HepG2 (cell line): Measurements from ENCODE around the gene CYB5R3. TPM values are rescaled to one million over a fixed set of nuclear protein-coding genes. Genes with fewer than 3 reads are reported as not detected.

Experiments used
- ATF2 ChIP-seq: sonication (generic); formaldehyde crosslinking; IDR thresholded peaks from 2 replicates; pipeline ENCODE4 v1.4.0; 2020; ENCODE audit warnings: missing genetic modification reagents
- CHCHD3 ChIP-seq: sonication (generic); formaldehyde crosslinking; IDR thresholded peaks from 2 replicates; pipeline ENCODE4 v1.8.0; 2022; ENCODE audit warnings: mild to moderate bottlenecking, missing genetic modification reagents, moderate library complexity
- CREM ChIP-seq, 2 experiments: sonication (generic) in 1 of 2; formaldehyde crosslinking in 1 of 2; IDR thresholded peaks; 2 replicates each; pipeline versions ENCODE4 v1.4.0 to v1.6.1; 2016 to 2020; ENCODE audit warnings: antibody characterized with exemption in 1 of 2, mild to moderate bottlenecking in 1 of 2, missing genetic modification reagents in 1 of 2
- FOXK1 ChIP-seq: sonication (generic); formaldehyde crosslinking; IDR thresholded peaks from 2 replicates; pipeline ENCODE4 v1.4.0; 2020; ENCODE audit warnings: low read depth, missing genetic modification reagents, borderline replicate concordance
- HIVEP1 ChIP-seq: sonication (generic); formaldehyde crosslinking; IDR thresholded peaks from 2 replicates; pipeline ENCODE4 v1.4.0; 2020; ENCODE audit warnings: mild to moderate bottlenecking, missing genetic modification reagents
- KDM1A ChIP-seq: IDR thresholded peaks from 2 replicates; pipeline ENCODE4 v1.6.1; 2016; ENCODE audit warnings: missing compliant biosample characterization
- MTA1 ChIP-seq: sonication (generic); formaldehyde crosslinking; IDR thresholded peaks from 2 replicates; pipeline ENCODE4 v1.4.0; 2020; ENCODE audit warnings: missing genetic modification reagents, mild to moderate bottlenecking, borderline replicate concordance
- POGZ ChIP-seq: sonication (generic); formaldehyde crosslinking; IDR thresholded peaks from 2 replicates; pipeline ENCODE4 v1.4.0; 2020; ENCODE audit warnings: mild to moderate bottlenecking, missing genetic modification reagents
- RFXANK ChIP-seq: IDR thresholded peaks from 2 replicates; pipeline ENCODE4 v1.6.1; 2016
- XBP1 ChIP-seq: sonication (generic); formaldehyde crosslinking; IDR thresholded peaks from 2 replicates; pipeline ENCODE4 v1.5.0; 2020; ENCODE audit warnings: missing genetic modification reagents
- ZNF282 ChIP-seq: fragments of 450-650 bp; IDR thresholded peaks from 2 replicates; pipeline ENCODE4 v1.6.1; 2018; ENCODE audit not compliant: partially characterized antibody
- ZNF317 ChIP-seq: sonication (generic); formaldehyde crosslinking; IDR thresholded peaks from 2 replicates; pipeline ENCODE4 v1.5.0; 2020; ENCODE audit warnings: mild to moderate bottlenecking, missing genetic modification reagents
- ZNF501 ChIP-seq: sonication (generic); formaldehyde crosslinking; IDR thresholded peaks from 2 replicates; pipeline ENCODE4 v1.5.1; 2020; ENCODE audit warnings: mild to moderate bottlenecking, moderate library complexity, missing genetic modification reagents
- ZNF572 ChIP-seq: sonication (generic); formaldehyde crosslinking; IDR thresholded peaks from 2 replicates; pipeline ENCODE4 v1.5.1; 2020; ENCODE audit warnings: mild to moderate bottlenecking, missing genetic modification reagents
- ZNF607 ChIP-seq: sonication (generic); formaldehyde crosslinking; IDR thresholded peaks from 2 replicates; pipeline ENCODE4 v1.5.1; 2020; ENCODE audit warnings: missing genetic modification reagents, mild to moderate bottlenecking, borderline replicate concordance
- ZNF614 ChIP-seq: IDR thresholded peaks from 2 replicates; pipeline ENCODE4 v1.6.1; 2018; ENCODE audit warnings: missing biosample characterization, missing genetic modification reagents, inconsistent platforms, borderline replicate concordance
- ZNF737 ChIP-seq: sonication (generic); formaldehyde crosslinking; IDR thresholded peaks from 2 replicates; pipeline ENCODE4 v1.5.0; 2020; ENCODE audit warnings: missing genetic modification reagents, mild to moderate bottlenecking, borderline replicate concordance
- ZNF780A ChIP-seq: sonication (generic); formaldehyde crosslinking; IDR thresholded peaks from 2 replicates; pipeline ENCODE4 v1.8.0; 2022; ENCODE audit warnings: mild to moderate bottlenecking, missing genetic modification reagents, moderate library complexity
- polyA plus RNA-seq, 8 experiments: library from polyadenylated mRNA; depleted of rRNA in 3 of 8; stranded (reverse) in 7 of 8; unstranded in 1 of 8; fragments of >200 nt; fragmentation: Illumina TruSeq in 4 of 8; extraction: Trizol in 4 of 8; gene quantifications; 2 replicates each; pipeline versions ENCODE4 v1.2.1 to v1.2.3, GENCODE V29; 2011 to 2016; ENCODE audit warnings: low read depth in 4 of 8, missing spikeins in 1 of 8, mixed read lengths in 1 of 8; ENCODE audit not compliant: insufficient read depth in 1 of 8
- total RNA-seq, 5 experiments: library from RNA; depleted of rRNA; stranded (reverse); fragments of >200 nt; fragmentation: Illumina TruSeq; extraction: Trizol; gene quantifications; 2 replicates each; pipeline ENCODE4 v1.2.3, GENCODE V29; 2016; ENCODE audit warnings: low read depth in 1 of 5
- TF ChIP-seq, protein P1 (sequence below): sonication (generic); formaldehyde crosslinking; IDR thresholded peaks from 2 replicates; pipeline ENCODE4 v1.4.0; 2020; ENCODE audit warnings: missing genetic modification reagents
- TF ChIP-seq, protein P2 (sequence below): sonication (generic); formaldehyde crosslinking; IDR thresholded peaks from 2 replicates; pipeline ENCODE4 v1.8.1; 2023; ENCODE audit warnings: mild to moderate bottlenecking, inconsistent platforms, moderate library complexity, missing genetic modification reagents, borderline replicate concordance
- TF ChIP-seq, protein P3 (sequence below): sonication (generic); formaldehyde crosslinking; IDR thresholded peaks from 2 replicates; pipeline ENCODE4 v1.8.0; 2022; ENCODE audit warnings: mild to moderate bottlenecking, missing genetic modification reagents
- TF ChIP-seq, protein P4 (sequence below): IDR thresholded peaks from 2 replicates; pipeline ENCODE4 v1.6.1; 2018; ENCODE audit warnings: missing genetic modification reagents, mild to moderate bottlenecking, missing compliant biosample characterization

The CYB5R3 gene
- total and polyA plus RNA-seq, 2 of the 13 experiments (the other 11 are each of a cell fraction or from before 2014, with no cell fraction given), result 32.4 to 305 TPM

- no peak for TF ChIP-seq FOXK1 (CRISPR knock-in tag)
- peak; percentile 84 for TF ChIP-seq ZNF317 (CRISPR knock-in tag)
- no peak for TF ChIP-seq ZNF282
- TF ChIP-seq ZNF614, result peak; percentile 61; the same call in 1 of the 2 replicates
- 0 out of 2 replicates have a peak, but pooled peaks have one; percentile 29 for TF ChIP-seq ATF2
- TF ChIP-seq ZNF780A, result no peak
- peak; percentile 47; the same call in 1 of the 2 replicates for TF ChIP-seq ZNF501 (CRISPR knock-in tag)
- TF ChIP-seq, protein P1, sequence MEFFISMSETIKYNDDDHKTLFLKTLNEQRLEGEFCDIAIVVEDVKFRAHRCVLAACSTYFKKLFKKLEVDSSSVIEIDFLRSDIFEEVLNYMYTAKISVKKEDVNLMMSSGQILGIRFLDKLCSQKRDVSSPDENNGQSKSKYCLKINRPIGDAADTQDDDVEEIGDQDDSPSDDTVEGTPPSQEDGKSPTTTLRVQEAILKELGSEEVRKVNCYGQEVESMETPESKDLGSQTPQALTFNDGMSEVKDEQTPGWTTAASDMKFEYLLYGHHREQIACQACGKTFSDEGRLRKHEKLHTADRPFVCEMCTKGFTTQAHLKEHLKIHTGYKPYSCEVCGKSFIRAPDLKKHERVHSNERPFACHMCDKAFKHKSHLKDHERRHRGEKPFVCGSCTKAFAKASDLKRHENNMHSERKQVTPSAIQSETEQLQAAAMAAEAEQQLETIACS (CRISPR knock-in tag), result no peak
- TF ChIP-seq, protein P2, sequence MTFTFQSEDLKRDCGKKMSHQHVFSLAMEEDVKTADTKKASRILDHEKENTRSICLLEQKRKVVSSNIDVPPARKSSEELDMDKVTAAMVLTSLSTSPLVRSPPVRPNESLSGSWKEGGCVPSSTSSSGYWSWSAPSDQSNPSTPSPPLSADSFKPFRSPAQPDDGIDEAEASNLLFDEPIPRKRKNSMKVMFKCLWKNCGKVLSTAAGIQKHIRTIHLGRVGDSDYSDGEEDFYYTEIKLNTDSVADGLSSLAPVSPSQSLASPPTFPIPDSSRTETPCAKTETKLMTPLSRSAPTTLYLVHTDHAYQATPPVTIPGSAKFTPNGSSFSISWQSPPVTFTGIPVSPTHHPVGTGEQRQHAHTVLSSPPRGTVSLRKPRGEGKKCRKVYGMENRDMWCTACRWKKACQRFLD (CRISPR knock-in tag), result peak; percentile 56; the same call in 1 of the 2 replicates
- TF ChIP-seq CHCHD3 (CRISPR knock-in tag), result no peak
- 0 out of 2 replicates have a peak, but pooled peaks have one; percentile 35 for TF ChIP-seq MTA1 (CRISPR knock-in tag)
- TF ChIP-seq, protein P3, sequence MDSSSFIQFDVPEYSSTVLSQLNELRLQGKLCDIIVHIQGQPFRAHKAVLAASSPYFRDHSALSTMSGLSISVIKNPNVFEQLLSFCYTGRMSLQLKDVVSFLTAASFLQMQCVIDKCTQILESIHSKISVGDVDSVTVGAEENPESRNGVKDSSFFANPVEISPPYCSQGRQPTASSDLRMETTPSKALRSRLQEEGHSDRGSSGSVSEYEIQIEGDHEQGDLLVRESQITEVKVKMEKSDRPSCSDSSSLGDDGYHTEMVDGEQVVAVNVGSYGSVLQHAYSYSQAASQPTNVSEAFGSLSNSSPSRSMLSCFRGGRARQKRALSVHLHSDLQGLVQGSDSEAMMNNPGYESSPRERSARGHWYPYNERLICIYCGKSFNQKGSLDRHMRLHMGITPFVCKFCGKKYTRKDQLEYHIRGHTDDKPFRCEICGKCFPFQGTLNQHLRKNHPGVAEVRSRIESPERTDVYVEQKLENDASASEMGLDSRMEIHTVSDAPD (CRISPR knock-in tag), result peak; percentile 81
- TF ChIP-seq, protein P4, sequence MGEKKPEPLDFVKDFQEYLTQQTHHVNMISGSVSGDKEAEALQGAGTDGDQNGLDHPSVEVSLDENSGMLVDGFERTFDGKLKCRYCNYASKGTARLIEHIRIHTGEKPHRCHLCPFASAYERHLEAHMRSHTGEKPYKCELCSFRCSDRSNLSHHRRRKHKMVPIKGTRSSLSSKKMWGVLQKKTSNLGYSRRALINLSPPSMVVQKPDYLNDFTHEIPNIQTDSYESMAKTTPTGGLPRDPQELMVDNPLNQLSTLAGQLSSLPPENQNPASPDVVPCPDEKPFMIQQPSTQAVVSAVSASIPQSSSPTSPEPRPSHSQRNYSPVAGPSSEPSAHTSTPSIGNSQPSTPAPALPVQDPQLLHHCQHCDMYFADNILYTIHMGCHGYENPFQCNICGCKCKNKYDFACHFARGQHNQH (CRISPR knock-in tag), result peak; percentile 65; the same call in 1 of the 2 replicates
- TF ChIP-seq ZNF607 (CRISPR knock-in tag), result 0 out of 2 replicates have a peak, but pooled peaks have one; percentile 24
- TF ChIP-seq ZNF572, result peak; percentile 85; the same call in 1 of the 2 replicates
- no peak for TF ChIP-seq XBP1 (CRISPR knock-in tag)
- no peak for TF ChIP-seq ZNF737 (CRISPR knock-in tag)
- no peak for TF ChIP-seq RFXANK (CRISPR knock-in tag)
- peak; percentile 64 for TF ChIP-seq POGZ (CRISPR knock-in tag)
- TF ChIP-seq KDM1A (CRISPR knock-in tag), result no peak
- TF ChIP-seq HIVEP1 (CRISPR knock-in tag), result no peak
- TF ChIP-seq CREM (IDR thresholded peaks at IDR 0.05), result peak; percentile 30; the same call in 1 of the 2 replicates
- no peak for TF ChIP-seq CREM (CRISPR knock-in tag; IDR thresholded peaks at IDR 0.05)
Measured at GRCh38 chr22:42601879-42602465, 47.2 kb downstream of the CYB5R3 start (continued).
